ENCODE data around the gene CADM1. TPM values are rescaled to one million over a fixed set of nuclear protein-coding genes. Genes with fewer than 3 reads are reported as not detected.

CADM1 gene
- total RNA-seq, 1 donor from 2014 or later = 35.0 TPM

- no peaks in the 10 kb centered on the region for H3K27me3 ChIP-seq (ENCODE audit: control insufficient read depth in 3 of 3, insufficient read depth in 3 of 3, low read length in 3 of 3)
- H3K36me3 ChIP-seq (ENCODE audit: control insufficient read depth in 3 of 3, insufficient read depth in 3 of 3, low read length in 3 of 3) = no peaks in the 10 kb centered on the region
Observed at GRCh38 chr11:115158053-115158452, 346.2 kb downstream of the CADM1 start.

GRCh38 chr11:115157247-115157646, 347.0 kb downstream of the CADM1 start:
- Histone ChIP-seq H3K9ac (ENCODE audit: low read depth in 1 of 3, low read length in 3 of 3) (no peak overlapping the region), H3K27ac (ENCODE audit: low read depth, low read length) (no peak overlapping the region), H3K9me3 (ENCODE audit: control insufficient read depth in 3 of 3, low read length in 3 of 3) (no peaks in the 10 kb centered on the region), H3K27me3 (ENCODE audit: control insufficient read depth in 3 of 3, insufficient read depth in 3 of 3, low read length in 3 of 3) (no peaks in the 10 kb centered on the region), H3K4me3 (ENCODE audit: low read length in 3 of 3) (no peak overlapping the region), H3K36me3 (ENCODE audit: control insufficient read depth in 3 of 3, insufficient read depth in 3 of 3, low read length in 3 of 3) (no peaks in the 10 kb centered on the region), H3K4me1 (ENCODE audit: control insufficient read depth in 3 of 3, insufficient read depth in 3 of 3, low read length in 3 of 3) (peaks cover 0 to 6% (median 3%) of the 10 kb centered on the region in 3 donors)

More at GRCh38 chr11:115158053-115158452, 346.2 kb downstream of the CADM1 start:
- H3K9ac ChIP-seq (ENCODE audit: low read depth in 1 of 3, low read length in 3 of 3) = no peak overlapping the region
- H3K4me3 ChIP-seq (ENCODE audit: low read length in 3 of 3) = no peak overlapping the region
- H3K27ac ChIP-seq (ENCODE audit: low read depth, low read length) = no peak overlapping the region
- H3K4me1 ChIP-seq (ENCODE audit: control insufficient read depth in 3 of 3, insufficient read depth in 3 of 3, low read length in 3 of 3) = peaks cover 0 to 6% (median 3%) of the 10 kb centered on the region in 3 donors
- H3K9me3 ChIP-seq (ENCODE audit: control insufficient read depth in 3 of 3, low read length in 3 of 3) = no peaks in the 10 kb centered on the region

- no peaks in the 10 kb centered on the region for H3K27me3 ChIP-seq (ENCODE audit: control insufficient read depth in 3 of 3, insufficient read depth in 3 of 3, low read length in 3 of 3)
- peaks cover 0 to 6% (median 3%) of the 10 kb centered on the region in 3 donors for H3K4me1 ChIP-seq (ENCODE audit: control insufficient read depth in 3 of 3, insufficient read depth in 3 of 3, low read length in 3 of 3)
Observed at GRCh38 chr11:115155978-115156377, 348.2 kb downstream of the CADM1 start.

GRCh38 chr11:115155320-115155719, 348.9 kb downstream of the CADM1 start:
- Histone ChIP-seq H3K27ac (ENCODE audit: low read depth, low read length) (no peak overlapping the region), H3K9me3 (ENCODE audit: control insufficient read depth in 3 of 3, low read length in 3 of 3) (no peaks in the 10 kb centered on the region), H3K9ac (ENCODE audit: low read depth in 1 of 3, low read length in 3 of 3) (no peak overlapping the region), H3K4me3 (ENCODE audit: low read length in 3 of 3) (no peak overlapping the region), H3K27me3 (ENCODE audit: control insufficient read depth in 3 of 3, insufficient read depth in 3 of 3, low read length in 3 of 3) (no peaks in the 10 kb centered on the region), H3K36me3 (ENCODE audit: control insufficient read depth in 3 of 3, insufficient read depth in 3 of 3, low read length in 3 of 3) (no peaks in the 10 kb centered on the region), H3K4me1 (ENCODE audit: control insufficient read depth in 3 of 3, insufficient read depth in 3 of 3, low read length in 3 of 3) (peaks cover 0 to 6% (median 3%) of the 10 kb centered on the region in 3 donors)

More at GRCh38 chr11:115155978-115156377, 348.2 kb downstream of the CADM1 start:
- H3K9me3 ChIP-seq (ENCODE audit: control insufficient read depth in 3 of 3, low read length in 3 of 3) = no peaks in the 10 kb centered on the region
- no peak overlapping the region for H3K4me3 ChIP-seq (ENCODE audit: low read length in 3 of 3)
- no peak overlapping the region for H3K9ac ChIP-seq (ENCODE audit: low read depth in 1 of 3, low read length in 3 of 3)
- no peaks in the 10 kb centered on the region for H3K36me3 ChIP-seq (ENCODE audit: control insufficient read depth in 3 of 3, insufficient read depth in 3 of 3, low read length in 3 of 3)
- H3K27ac ChIP-seq (ENCODE audit: low read depth, low read length) = no peak overlapping the region

- Histone ChIP-seq H3K4me3 (ENCODE audit: low read length in 3 of 3) (no peak overlapping the region), H3K36me3 (ENCODE audit: control insufficient read depth in 3 of 3, insufficient read depth in 3 of 3, low read length in 3 of 3) (no peaks in the 10 kb centered on the region), H3K9ac (ENCODE audit: low read depth in 1 of 3, low read length in 3 of 3) (no peak overlapping the region), H3K27ac (ENCODE audit: low read depth, low read length) (no peak overlapping the region), H3K4me1 (ENCODE audit: control insufficient read depth in 3 of 3, insufficient read depth in 3 of 3, low read length in 3 of 3) (peaks cover 0 to 3% (median 3%) of the 10 kb centered on the region in 3 donors), H3K9me3 (ENCODE audit: control insufficient read depth in 3 of 3, low read length in 3 of 3) (no peaks in the 10 kb centered on the region), H3K27me3 (ENCODE audit: control insufficient read depth in 3 of 3, insufficient read depth in 3 of 3, low read length in 3 of 3) (no peaks in the 10 kb centered on the region)
Observed at GRCh38 chr11:115154355-115154736, 349.9 kb downstream of the CADM1 start.

- no peak overlapping the region for H3K4me3 ChIP-seq (ENCODE audit: low read length in 3 of 3)
- no peaks in the 10 kb centered on the region for H3K4me1 ChIP-seq (ENCODE audit: control insufficient read depth in 3 of 3, insufficient read depth in 3 of 3, low read length in 3 of 3)
- H3K27ac ChIP-seq (ENCODE audit: low read depth, low read length) = no peak overlapping the region
- no peaks in the 10 kb centered on the region for H3K9me3 ChIP-seq (ENCODE audit: control insufficient read depth in 3 of 3, low read length in 3 of 3)
- H3K9ac ChIP-seq (ENCODE audit: low read depth in 1 of 3, low read length in 3 of 3) = no peak overlapping the region
- no peaks in the 10 kb centered on the region for H3K36me3 ChIP-seq (ENCODE audit: control insufficient read depth in 3 of 3, insufficient read depth in 3 of 3, low read length in 3 of 3)
- H3K27me3 ChIP-seq (ENCODE audit: control insufficient read depth in 3 of 3, insufficient read depth in 3 of 3, low read length in 3 of 3) = no peaks in the 10 kb centered on the region
Observed at GRCh38 chr11:115153731-115154354, 350.4 kb downstream of the CADM1 start.

- Histone ChIP-seq H3K9me3 (ENCODE audit: control insufficient read depth in 3 of 3, low read length in 3 of 3) (no peaks in the 10 kb centered on the region), H3K4me1 (ENCODE audit: control insufficient read depth in 3 of 3, insufficient read depth in 3 of 3, low read length in 3 of 3) (no peaks in the 10 kb centered on the region), H3K36me3 (ENCODE audit: control insufficient read depth in 3 of 3, insufficient read depth in 3 of 3, low read length in 3 of 3) (no peaks in the 10 kb centered on the region)
Observed at GRCh38 chr11:115153135-115153534, 351.1 kb downstream of the CADM1 start.

GRCh38 chr11:115151010-115151409, 353.2 kb downstream of the CADM1 start:
- Histone ChIP-seq H3K4me3 (ENCODE audit: low read length in 3 of 3) (no peak overlapping the region), H3K27me3 (ENCODE audit: control insufficient read depth in 3 of 3, insufficient read depth in 3 of 3, low read length in 3 of 3) (no peaks in the 10 kb centered on the region), H3K9me3 (ENCODE audit: control insufficient read depth in 3 of 3, low read length in 3 of 3) (no peaks in the 10 kb centered on the region), H3K4me1 (ENCODE audit: control insufficient read depth in 3 of 3, insufficient read depth in 3 of 3, low read length in 3 of 3) (no peaks in the 10 kb centered on the region), H3K27ac (ENCODE audit: low read depth, low read length) (no peak overlapping the region), H3K36me3 (ENCODE audit: control insufficient read depth in 3 of 3, insufficient read depth in 3 of 3, low read length in 3 of 3) (no peaks in the 10 kb centered on the region), H3K9ac (ENCODE audit: low read depth in 1 of 3, low read length in 3 of 3) (no peak overlapping the region)

More at GRCh38 chr11:115153135-115153534, 351.1 kb downstream of the CADM1 start:
- Histone ChIP-seq H3K9ac (ENCODE audit: low read depth in 1 of 3, low read length in 3 of 3) (no peak overlapping the region), H3K27me3 (ENCODE audit: control insufficient read depth in 3 of 3, insufficient read depth in 3 of 3, low read length in 3 of 3) (no peaks in the 10 kb centered on the region), H3K4me3 (ENCODE audit: low read length in 3 of 3) (no peak overlapping the region), H3K27ac (ENCODE audit: low read depth, low read length) (no peak overlapping the region)

GRCh38 chr11:115148691-115149090, 355.5 kb downstream of the CADM1 start:
- Histone ChIP-seq H3K9ac (ENCODE audit: low read depth in 1 of 3, low read length in 3 of 3) (no peak overlapping the region), H3K4me3 (ENCODE audit: low read length in 3 of 3) (no peak overlapping the region), H3K27me3 (ENCODE audit: control insufficient read depth in 3 of 3, insufficient read depth in 3 of 3, low read length in 3 of 3) (peaks cover 0 to 5% (median 0%) of the 10 kb centered on the region in 3 donors), H3K27ac (ENCODE audit: low read depth, low read length) (no peak overlapping the region), H3K4me1 (ENCODE audit: control insufficient read depth in 3 of 3, insufficient read depth in 3 of 3, low read length in 3 of 3) (peaks cover 0 to 4% (median 3%) of the 10 kb centered on the region in 3 donors), H3K9me3 (ENCODE audit: control insufficient read depth in 3 of 3, low read length in 3 of 3) (no peaks in the 10 kb centered on the region), H3K36me3 (ENCODE audit: control insufficient read depth in 3 of 3, insufficient read depth in 3 of 3, low read length in 3 of 3) (no peaks in the 10 kb centered on the region)

GRCh38 chr11:115148101-115148500, 356.1 kb downstream of the CADM1 start:
- Histone ChIP-seq H3K27ac (ENCODE audit: low read depth, low read length) (no peak overlapping the region), H3K36me3 (ENCODE audit: control insufficient read depth in 3 of 3, insufficient read depth in 3 of 3, low read length in 3 of 3) (no peaks in the 10 kb centered on the region), H3K27me3 (ENCODE audit: control insufficient read depth in 3 of 3, insufficient read depth in 3 of 3, low read length in 3 of 3) (peaks cover 0 to 5% (median 0%) of the 10 kb centered on the region in 3 donors), H3K9ac (ENCODE audit: low read depth in 1 of 3, low read length in 3 of 3) (no peak overlapping the region), H3K4me1 (ENCODE audit: control insufficient read depth in 3 of 3, insufficient read depth in 3 of 3, low read length in 3 of 3) (peaks cover 0 to 4% (median 3%) of the 10 kb centered on the region in 3 donors), H3K4me3 (ENCODE audit: low read length in 3 of 3) (no peak overlapping the region), H3K9me3 (ENCODE audit: control insufficient read depth in 3 of 3, low read length in 3 of 3) (no peaks in the 10 kb centered on the region)
